ENCODE data around the gene DBR1. TPM values are rescaled to one million over a fixed set of nuclear protein-coding genes. Genes with fewer than 3 reads are reported as not detected.

Gene DBR1, protein sequence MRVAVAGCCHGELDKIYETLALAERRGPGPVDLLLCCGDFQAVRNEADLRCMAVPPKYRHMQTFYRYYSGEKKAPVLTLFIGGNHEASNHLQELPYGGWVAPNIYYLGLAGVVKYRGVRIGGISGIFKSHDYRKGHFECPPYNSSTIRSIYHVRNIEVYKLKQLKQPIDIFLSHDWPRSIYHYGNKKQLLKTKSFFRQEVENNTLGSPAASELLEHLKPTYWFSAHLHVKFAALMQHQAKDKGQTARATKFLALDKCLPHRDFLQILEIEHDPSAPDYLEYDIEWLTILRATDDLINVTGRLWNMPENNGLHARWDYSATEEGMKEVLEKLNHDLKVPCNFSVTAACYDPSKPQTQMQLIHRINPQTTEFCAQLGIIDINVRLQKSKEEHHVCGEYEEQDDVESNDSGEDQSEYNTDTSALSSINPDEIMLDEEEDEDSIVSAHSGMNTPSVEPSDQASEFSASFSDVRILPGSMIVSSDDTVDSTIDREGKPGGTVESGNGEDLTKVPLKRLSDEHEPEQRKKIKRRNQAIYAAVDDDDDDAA
- 14.6 TPM for polyA plus RNA-seq (2012; ENCODE audit: insufficient read depth, insufficient read length)

DNA sequence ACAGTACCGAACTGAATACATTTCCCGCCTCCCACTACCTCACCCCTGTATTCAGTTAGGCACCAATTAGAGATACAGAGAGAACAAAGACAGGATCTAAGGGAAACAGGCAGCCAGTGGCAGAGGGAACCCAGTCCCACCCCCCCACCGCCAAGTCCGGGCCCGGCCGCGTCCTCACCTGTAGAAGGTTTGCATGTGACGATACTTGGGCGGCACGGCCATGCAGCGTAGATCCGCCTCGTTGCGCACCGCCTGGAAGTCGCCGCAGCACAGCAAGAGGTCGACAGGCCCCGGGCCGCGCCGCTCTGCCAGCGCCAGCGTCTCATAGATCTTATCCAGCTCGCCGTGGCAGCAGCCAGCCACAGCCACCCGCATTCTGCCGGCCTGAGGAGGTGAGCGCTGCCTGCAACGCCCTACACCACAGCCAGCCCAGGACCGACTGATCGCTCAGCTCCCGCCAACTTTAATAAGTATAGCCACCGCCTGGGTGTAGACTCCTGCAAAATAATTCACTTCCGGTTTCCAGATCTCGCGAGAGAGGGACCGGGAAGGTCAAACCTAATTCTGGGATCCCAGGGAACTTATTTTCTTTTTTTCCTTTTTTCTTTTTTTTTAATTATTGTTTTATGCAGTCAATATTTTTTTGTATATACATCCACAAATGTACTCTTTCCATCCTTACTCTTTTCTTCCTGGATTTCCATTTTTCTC lies at the start of gene DBR1:
TSS of gene DBR1 (minus strand) at position 501 of the 711 bp plus-strand sequence. CDS start at position 375, 126 bp downstream.
- peak; percentile 80 for DNase-seq (ENCODE audit: low read depth, low spot score)
- peak within 1 kb of the TSS; percentile 88 for H3K4me3 ChIP-seq (ENCODE audit: low read length)

GRCh38 chr3:138222942-138223287 lies 48.2 kb upstream of the DBR1 start:
- no peak overlapping the region for H3K4me3 ChIP-seq (ENCODE audit: low read length)
- DNase-seq (ENCODE audit: low read depth, low spot score), result no peak

DNA sequence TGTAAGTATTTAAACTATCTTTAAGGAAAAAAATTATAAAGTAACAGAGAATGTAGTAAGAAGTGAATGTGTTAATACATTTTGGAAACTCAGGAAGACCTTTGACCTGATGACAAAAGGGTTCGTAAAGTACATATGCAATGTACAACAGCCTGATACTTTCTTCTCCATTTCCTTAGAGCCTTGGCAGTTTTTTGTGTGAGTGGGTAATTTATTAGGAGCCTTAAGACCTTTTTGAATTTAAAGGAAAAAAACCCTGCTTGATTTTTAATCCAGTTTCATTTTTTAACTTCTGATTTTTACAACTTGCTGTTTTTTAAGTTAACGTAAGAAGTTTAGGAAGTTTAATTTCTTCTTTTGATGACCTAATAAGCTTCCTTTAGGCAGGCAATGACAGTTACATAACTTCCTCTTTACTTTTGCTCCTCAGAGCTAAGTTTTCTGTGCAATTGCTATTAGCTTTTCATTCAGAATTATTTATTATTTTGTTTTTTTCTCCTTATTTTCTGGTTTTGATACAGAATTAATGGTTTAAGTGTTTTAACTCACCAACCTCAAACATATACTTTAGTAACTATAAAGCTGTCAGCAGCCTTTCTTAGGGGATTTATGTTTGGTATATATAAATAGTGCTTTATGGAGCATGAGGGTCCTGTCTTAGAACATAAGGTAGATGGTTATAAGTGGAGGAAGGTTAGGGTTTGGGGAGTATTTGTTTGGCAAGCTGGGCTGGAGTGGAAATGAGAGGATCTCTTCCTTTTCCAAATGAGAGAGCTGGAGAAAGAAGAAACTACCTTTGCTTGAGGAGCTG lies 47.6 kb upstream of the DBR1 start:
- no peak for DNase-seq (ENCODE audit: low read depth, low spot score)

GRCh38 chr3:138220788-138221187 lies 46.1 kb upstream of the DBR1 start:
- no peak overlapping the region for H3K4me3 ChIP-seq (ENCODE audit: low read length)

More for the DNA sequence above, 47.6 kb upstream of the DBR1 start:
- H3K4me3 ChIP-seq (ENCODE audit: low read length), result no peak overlapping the region

GRCh38 chr3:138220242-138220641 lies 45.5 kb upstream of the DBR1 start:
- H3K4me3 ChIP-seq (ENCODE audit: low read length), result no peak overlapping the region
- DNase-seq (ENCODE audit: low read depth, low spot score), result no peak

More at GRCh38 chr3:138220788-138221187, 46.1 kb upstream of the DBR1 start:
- DNase-seq (ENCODE audit: low read depth, low spot score), result no peak

DNA sequence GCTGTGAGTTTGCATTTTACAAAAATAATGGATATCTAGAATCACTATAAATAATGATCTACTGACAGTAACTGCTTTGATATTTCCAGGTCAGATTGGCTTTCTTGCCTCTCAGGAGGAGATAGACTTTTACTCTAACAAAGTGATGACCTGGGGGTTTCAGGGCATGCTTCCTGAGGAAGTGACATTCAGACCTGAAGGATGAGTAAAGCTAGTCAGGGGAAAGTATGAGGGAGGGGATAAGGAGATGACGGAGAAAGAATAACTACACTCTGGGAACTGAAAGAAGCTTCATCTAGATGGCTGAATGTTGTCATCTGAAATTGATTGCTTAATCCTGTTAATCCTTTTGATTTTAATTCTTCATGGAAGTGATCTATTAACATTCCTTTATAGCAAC lies 44.5 kb upstream of the DBR1 start:
- no peak for DNase-seq (ENCODE audit: low read depth, low spot score)
- no peak overlapping the region for H3K4me3 ChIP-seq (ENCODE audit: low read length)

- no peak overlapping the region for H3K4me3 ChIP-seq (ENCODE audit: low read length)
- no peak for DNase-seq (ENCODE audit: low read depth, low spot score)
These were observed 38.8 kb upstream of the DBR1 start for GRCh38 chr3:138213398-138214085.

DNA sequence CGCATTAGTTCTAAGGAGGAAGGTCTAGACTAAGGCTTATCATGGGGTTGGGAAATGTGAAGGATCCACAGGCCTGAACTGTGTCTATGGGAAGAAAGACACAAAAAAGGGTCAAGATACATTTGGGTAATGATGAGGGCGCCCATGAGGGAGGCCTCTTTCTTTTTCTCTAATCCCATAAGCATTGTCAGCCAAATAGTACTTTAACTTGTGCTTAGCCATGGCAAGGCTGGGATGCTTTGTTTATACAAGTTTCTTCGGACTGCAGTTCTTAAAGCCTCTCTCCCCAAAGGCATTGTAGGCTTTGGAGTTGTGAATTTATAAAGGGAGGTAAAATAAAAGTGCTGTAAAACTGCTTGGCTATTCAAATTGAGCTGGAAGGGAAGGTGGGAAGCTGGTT lies 35.8 kb upstream of the DBR1 start:
- DNase-seq (ENCODE audit: low read depth, low spot score), result no peak
- no peak overlapping the region for H3K4me3 ChIP-seq (ENCODE audit: low read length)

DNA sequence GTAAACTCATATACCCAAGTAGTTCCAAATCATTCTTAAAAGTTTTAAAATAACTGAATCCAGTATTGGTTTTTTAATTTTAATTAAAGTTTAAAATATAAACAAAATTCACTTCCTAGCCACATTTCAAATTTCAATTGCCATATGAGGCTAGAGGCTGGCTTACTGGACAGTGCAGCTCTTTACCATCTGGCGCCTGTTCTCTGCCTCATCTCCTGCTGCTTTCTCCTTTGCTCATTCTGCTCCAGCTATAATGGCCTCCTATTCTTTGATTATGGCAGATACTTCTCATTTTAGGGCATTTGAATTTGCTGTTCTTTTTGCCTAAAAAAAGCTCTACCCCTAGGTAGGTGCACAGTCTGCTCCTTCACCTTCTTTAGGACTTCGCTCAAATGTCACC lies 31.5 kb upstream of the DBR1 start:
- H3K4me3 ChIP-seq (ENCODE audit: low read length), result no peak overlapping the region
- no peak for DNase-seq (ENCODE audit: low read depth, low spot score)

DNA sequence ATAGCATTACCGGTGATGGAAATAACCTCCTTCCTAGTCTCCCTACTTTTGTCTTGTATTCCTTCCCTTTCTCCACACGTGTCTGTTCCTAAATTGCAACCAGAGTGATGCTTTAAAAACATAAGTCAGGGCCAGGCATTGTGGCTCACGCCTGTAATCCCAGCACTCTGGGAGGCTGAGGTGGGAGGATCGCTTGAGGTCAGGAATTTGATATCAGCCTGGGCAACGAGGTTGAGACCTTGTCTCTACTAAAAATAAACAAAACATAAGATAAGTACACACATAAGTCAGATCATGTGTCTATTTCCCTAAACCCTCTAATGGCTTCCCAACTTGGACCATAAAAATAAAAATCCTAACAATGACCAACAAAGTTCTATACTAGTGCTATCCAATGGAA lies 30.8 kb upstream of the DBR1 start:
- DNase-seq (ENCODE audit: low read depth, low spot score), result no peak
- no peak overlapping the region for H3K4me3 ChIP-seq (ENCODE audit: low read length)

GRCh38 chr3:138203938-138204337 lies 29.2 kb upstream of the DBR1 start:
- no peak overlapping the region for H3K4me3 ChIP-seq (ENCODE audit: low read length)
- no peak for DNase-seq (ENCODE audit: low read depth, low spot score)

DNA sequence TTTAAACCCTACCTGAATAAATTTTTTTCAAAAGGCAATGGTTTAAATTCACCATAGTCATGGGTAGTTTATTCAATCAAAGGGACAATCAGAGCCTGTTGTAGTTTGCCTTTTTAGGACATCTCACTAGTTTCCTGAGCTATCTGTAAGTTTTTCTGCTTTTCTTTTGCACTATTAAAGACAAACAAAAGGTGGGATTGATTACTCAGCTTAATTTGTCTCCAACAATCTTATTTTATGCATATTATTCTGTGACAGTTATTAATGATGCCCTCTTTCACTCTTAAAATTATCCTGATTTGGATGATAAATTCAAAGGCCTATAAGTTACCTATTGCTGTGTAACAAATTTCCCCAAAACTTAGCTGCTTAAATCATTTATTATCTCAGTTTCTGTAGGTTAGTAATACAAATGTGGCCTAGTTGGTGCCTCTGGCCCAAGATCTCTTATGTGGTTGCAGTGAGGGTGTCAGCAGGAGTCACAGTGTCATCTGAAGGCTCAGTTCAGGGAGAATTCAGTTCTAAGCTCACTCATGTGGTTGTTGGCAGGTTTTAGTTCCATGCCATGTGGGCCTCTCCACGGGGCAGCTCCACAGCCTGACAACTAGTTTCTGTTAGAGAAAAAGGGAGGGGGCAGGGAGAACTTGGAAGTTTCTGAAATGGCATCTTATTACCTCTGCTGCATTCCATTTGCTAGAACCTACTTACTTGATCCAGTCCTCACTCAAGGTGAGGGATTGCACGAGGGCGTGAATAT lies 28.4 kb upstream of the DBR1 start:
- DNase-seq (ENCODE audit: low read depth, low spot score), result peak; percentile 59
- H3K4me3 ChIP-seq (ENCODE audit: low read length), result no peak overlapping the region

DNA sequence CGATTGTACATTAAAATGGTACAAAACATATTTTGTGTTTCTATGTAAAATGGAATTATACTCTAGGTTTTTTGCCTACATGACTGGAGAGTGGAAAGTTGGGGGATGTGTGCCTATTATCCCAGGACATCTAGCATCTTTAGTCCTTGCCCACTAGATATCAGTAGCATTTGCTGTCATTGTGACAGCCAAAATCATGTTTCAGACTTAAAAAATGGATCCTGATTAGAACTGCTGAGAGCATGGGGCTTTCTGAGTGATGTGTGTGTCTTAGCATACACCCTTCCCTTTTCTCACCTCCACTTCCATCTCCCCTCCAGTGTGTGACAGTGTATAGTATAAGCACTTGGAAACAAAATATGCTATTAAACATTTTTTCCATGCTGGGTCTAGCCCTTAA lies 25.7 kb upstream of the DBR1 start:
- DNase-seq (ENCODE audit: low read depth, low spot score), result no peak
- H3K4me3 ChIP-seq (ENCODE audit: low read length), result no peak overlapping the region

DNA sequence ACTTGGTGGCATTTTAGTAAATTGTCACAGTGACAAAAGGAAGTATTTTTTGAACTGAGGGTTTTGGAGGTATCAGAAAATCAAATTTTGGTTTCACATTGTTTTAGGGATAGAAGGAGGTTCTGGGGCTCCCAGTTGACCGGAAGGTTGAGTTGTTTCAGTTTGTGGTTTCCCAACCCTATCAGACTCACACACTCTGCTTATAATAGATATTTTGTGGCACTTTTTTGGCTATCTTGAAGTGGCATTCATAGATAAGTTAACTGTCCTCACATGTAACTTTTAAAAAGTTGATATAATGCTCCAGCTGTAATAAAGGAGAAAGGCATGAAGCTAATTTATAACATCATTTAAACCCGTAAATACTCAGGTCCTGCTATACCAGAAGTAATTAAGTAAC lies 25.1 kb upstream of the DBR1 start:
- no peak for DNase-seq (ENCODE audit: low read depth, low spot score)
- no peak overlapping the region for H3K4me3 ChIP-seq (ENCODE audit: low read length)

DNA sequence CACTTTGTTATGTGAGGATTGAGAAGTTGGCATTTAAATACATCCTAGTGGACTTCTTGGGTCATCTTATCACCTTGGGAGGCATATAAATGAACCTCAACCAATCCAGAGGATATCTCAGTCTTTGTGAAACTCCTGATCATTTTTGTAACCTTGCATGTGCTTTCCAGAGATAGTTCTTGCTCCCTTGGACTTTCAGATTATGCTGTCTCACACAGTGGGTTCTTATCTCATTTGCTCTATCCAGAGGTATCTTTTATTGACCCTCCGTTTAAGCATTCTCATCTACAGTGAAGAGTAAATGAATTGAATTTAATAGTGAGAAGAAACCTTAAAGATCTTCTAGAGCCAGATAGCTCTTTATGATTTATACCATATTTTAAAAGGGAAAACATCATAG lies 22.8 kb upstream of the DBR1 start:
- no peak for DNase-seq (ENCODE audit: low read depth, low spot score)

GRCh38 chr3:138197058-138197457 lies 22.3 kb upstream of the DBR1 start:
- H3K4me3 ChIP-seq (ENCODE audit: low read length), result no peak overlapping the region
- no peak for DNase-seq (ENCODE audit: low read depth, low spot score)

More for the DNA sequence above, 22.8 kb upstream of the DBR1 start:
- H3K4me3 ChIP-seq (ENCODE audit: low read length), result no peak overlapping the region

- no peak for DNase-seq (ENCODE audit: low read depth, low spot score)
- H3K4me3 ChIP-seq (ENCODE audit: low read length), result no peak overlapping the region
These were observed 21.3 kb upstream of the DBR1 start for GRCh38 chr3:138196023-138196422.

DNA sequence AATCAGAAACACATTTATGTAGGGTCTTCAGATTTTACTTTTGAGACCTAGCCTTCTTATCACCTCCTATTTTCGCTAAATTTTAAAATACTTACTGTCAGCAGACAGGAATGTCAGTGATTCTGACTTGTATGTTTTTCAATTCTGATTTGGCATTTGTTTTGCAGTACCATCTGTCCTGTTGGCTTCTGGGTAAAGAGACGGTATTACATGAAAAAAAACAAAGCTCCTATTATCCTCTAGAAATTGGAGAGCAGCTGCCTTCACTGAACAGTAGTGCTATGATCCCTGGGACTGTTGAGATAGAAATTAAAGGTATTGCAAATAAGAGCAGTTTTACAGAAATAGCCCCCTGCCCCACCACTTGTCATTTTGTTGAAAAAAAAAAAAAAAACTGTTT lies 20.8 kb upstream of the DBR1 start:
- no peak overlapping the region for H3K4me3 ChIP-seq (ENCODE audit: low read length)
- DNase-seq (ENCODE audit: low read depth, low spot score), result no peak
